HepG2 (cell line): Measurements from ENCODE around the gene PPIC. TPM values are rescaled to one million over a fixed set of nuclear protein-coding genes. Genes with fewer than 3 reads are reported as not detected.
A peak's percentile ranks its signal among the peaks of the same experiment; 100 is the strongest.

Experiments used
- BORCS8-MEF2B ChIP-seq: sonication (generic); formaldehyde crosslinking; IDR thresholded peaks from 2 replicates; pipeline ENCODE4 v1.8.0; 2022; ENCODE audit warnings: mild to moderate bottlenecking, missing genetic modification reagents
- CC2D1A ChIP-seq: sonication (generic); formaldehyde crosslinking; IDR thresholded peaks from 2 replicates; pipeline ENCODE4 v1.8.1; 2023; ENCODE audit warnings: mild to moderate bottlenecking, missing genetic modification reagents
- E2F1 ChIP-seq: sonication (generic); formaldehyde crosslinking; IDR thresholded peaks from 2 replicates; pipeline ENCODE4 v1.5.0; 2020; ENCODE audit warnings: missing genetic modification reagents
- GPBP1L1 ChIP-seq: sonication (generic); formaldehyde crosslinking; IDR thresholded peaks from 2 replicates; pipeline ENCODE4 v1.5.0; 2020; ENCODE audit warnings: mild to moderate bottlenecking, missing genetic modification reagents
- HNRNPLL ChIP-seq: fragments of 200-400 bp; formaldehyde crosslinking; IDR thresholded peaks from 2 replicates; pipeline ENCODE4 v1.6.1; 2017; ENCODE audit warnings: mild to moderate bottlenecking, low read depth, low read length; ENCODE audit not compliant: poor library complexity, severe bottlenecking
- HOXA5 ChIP-seq: sonication (generic); formaldehyde crosslinking; IDR thresholded peaks from 2 replicates; pipeline ENCODE4 v1.4.0; 2020; ENCODE audit warnings: missing genetic modification reagents
- MEIS2 ChIP-seq: sonication (generic); formaldehyde crosslinking; IDR thresholded peaks from 2 replicates; pipeline ENCODE4 v1.9.0; 2021; ENCODE audit warnings: mild to moderate bottlenecking, missing genetic modification reagents
- MXI1 ChIP-seq: IDR thresholded peaks from 3 replicates; pipeline ENCODE4 v1.6.1; 2012; ENCODE audit warnings: low read depth, low read length, inconsistent platforms, borderline replicate concordance
- MYPOP ChIP-seq: sonication (generic); formaldehyde crosslinking; IDR thresholded peaks from 2 replicates; pipeline ENCODE4 v1.8.1; 2023; ENCODE audit warnings: mild to moderate bottlenecking, moderate library complexity, missing genetic modification reagents
- PHF5A ChIP-seq: IDR thresholded peaks from one replicate; pipeline ENCODE4 v1.6.1; 2018; ENCODE audit warnings: low read depth, missing genetic modification reagents; ENCODE audit not compliant: unreplicated experiment
- PLSCR1 ChIP-seq: sonication (generic); formaldehyde crosslinking; IDR thresholded peaks from 2 replicates; pipeline ENCODE4 v1.5.0; 2020; ENCODE audit warnings: missing genetic modification reagents, mild to moderate bottlenecking, borderline replicate concordance
- ZBTB7A ChIP-seq: sonication (generic); formaldehyde crosslinking; IDR thresholded peaks from 2 replicates; pipeline ENCODE4 v1.8.0; 2022; ENCODE audit warnings: mild to moderate bottlenecking, missing genetic modification reagents
- ZMYM2 ChIP-seq: sonication (generic); formaldehyde crosslinking; IDR thresholded peaks from 2 replicates; pipeline ENCODE4 v1.8.0; 2022; ENCODE audit warnings: mild to moderate bottlenecking, missing genetic modification reagents
- ZNF12 ChIP-seq: sonication (generic); formaldehyde crosslinking; IDR thresholded peaks from 2 replicates; pipeline ENCODE4 v1.5.0; 2020; ENCODE audit warnings: missing genetic modification reagents
- ZNF180 ChIP-seq: sonication (generic); formaldehyde crosslinking; IDR thresholded peaks from 2 replicates; pipeline ENCODE4 v1.4.0; 2020; ENCODE audit warnings: low read depth, missing genetic modification reagents, borderline replicate concordance
- ZNF468 ChIP-seq: sonication (generic); formaldehyde crosslinking; IDR thresholded peaks from 2 replicates; pipeline ENCODE4 v1.8.0; 2022; ENCODE audit warnings: mild to moderate bottlenecking, moderate library complexity, missing genetic modification reagents
- ZNF564 ChIP-seq: sonication (generic); formaldehyde crosslinking; IDR thresholded peaks from 2 replicates; pipeline ENCODE4 v1.8.1; 2023; ENCODE audit warnings: mild to moderate bottlenecking, missing genetic modification reagents
- ZNF607 ChIP-seq: sonication (generic); formaldehyde crosslinking; IDR thresholded peaks from 2 replicates; pipeline ENCODE4 v1.5.1; 2020; ENCODE audit warnings: missing genetic modification reagents, mild to moderate bottlenecking, borderline replicate concordance
- polyA plus RNA-seq, 8 experiments: library from polyadenylated mRNA; depleted of rRNA in 3 of 8; stranded (reverse) in 7 of 8; unstranded in 1 of 8; fragments of >200 nt; fragmentation: Illumina TruSeq in 4 of 8; extraction: Trizol in 4 of 8; gene quantifications; 2 replicates each; pipeline versions ENCODE4 v1.2.1 to v1.2.3, GENCODE V29; 2011 to 2016; ENCODE audit warnings: low read depth in 4 of 8, missing spikeins in 1 of 8, mixed read lengths in 1 of 8; ENCODE audit not compliant: insufficient read depth in 1 of 8
- total RNA-seq, 5 experiments: library from RNA; depleted of rRNA; stranded (reverse); fragments of >200 nt; fragmentation: Illumina TruSeq; extraction: Trizol; gene quantifications; 2 replicates each; pipeline ENCODE4 v1.2.3, GENCODE V29; 2016; ENCODE audit warnings: low read depth in 1 of 5
- TF ChIP-seq, protein P1 (sequence below): sonication (generic); formaldehyde crosslinking; IDR thresholded peaks from 2 replicates; pipeline ENCODE4 v1.5.1; 2020; ENCODE audit warnings: missing genetic modification reagents, mild to moderate bottlenecking, borderline replicate concordance
- TF ChIP-seq, protein P2 (sequence below): sonication (generic); formaldehyde crosslinking; IDR thresholded peaks from 2 replicates; pipeline ENCODE4 v1.4.0; 2020; ENCODE audit warnings: missing genetic modification reagents
- TF ChIP-seq, protein P3 (sequence below): sonication (generic); formaldehyde crosslinking; IDR thresholded peaks from 2 replicates; pipeline ENCODE4 v1.8.0; 2022; ENCODE audit warnings: missing genetic modification reagents, mild to moderate bottlenecking, borderline replicate concordance

Gene PPIC
- total and polyA plus RNA-seq, 2 of the 13 experiments (the other 11 are each of a cell fraction or from before 2014, with no cell fraction given) = 6.2 to 17.2 TPM

GRCh38 chr5:123036391-123037103, at the start of gene PPIC (continued):
- TF ChIP-seq PHF5A (CRISPR knock-in tag) (no peak), MXI1 (0 out of 3 replicates have a peak, but pooled peaks have one; percentile 13), BORCS8-MEF2B (CRISPR knock-in tag) (0 out of 2 replicates have a peak, but pooled peaks have one; percentile 31), E2F1 (CRISPR knock-in tag) (no peak), ZNF607 (CRISPR knock-in tag) (peak; percentile 64; the same call in 1 of the 2 replicates), MYPOP (CRISPR knock-in tag) (peak; percentile 94), HOXA5 (CRISPR knock-in tag) (peak; percentile 60; the same call in 1 of the 2 replicates), MEIS2 (CRISPR knock-in tag) (no peak; the same call in 1 of the 2 replicates), GPBP1L1 (CRISPR knock-in tag) (no peak), ZNF564 (CRISPR knock-in tag) (peak; percentile 58; the same call in 1 of the 2 replicates), CC2D1A (CRISPR knock-in tag) (no peak), ZNF180 (CRISPR knock-in tag) (no peak), ZNF468 (CRISPR knock-in tag) (peak; percentile 87; the same call in 1 of the 2 replicates), ZMYM2 (CRISPR knock-in tag) (peak; percentile 52; the same call in 1 of the 2 replicates), ZNF12 (CRISPR knock-in tag) (no peak), ZBTB7A (no peak), PLSCR1 (no peak), HNRNPLL (peak; percentile 80)
- TF ChIP-seq, protein P1, sequence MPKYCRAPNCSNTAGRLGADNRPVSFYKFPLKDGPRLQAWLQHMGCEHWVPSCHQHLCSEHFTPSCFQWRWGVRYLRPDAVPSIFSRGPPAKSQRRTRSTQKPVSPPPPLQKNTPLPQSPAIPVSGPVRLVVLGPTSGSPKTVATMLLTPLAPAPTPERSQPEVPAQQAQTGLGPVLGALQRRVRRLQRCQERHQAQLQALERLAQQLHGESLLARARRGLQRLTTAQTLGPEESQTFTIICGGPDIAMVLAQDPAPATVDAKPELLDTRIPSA (CRISPR knock-in tag) = 0 out of 2 replicates have a peak, but pooled peaks have one; percentile 50
- TF ChIP-seq, protein P2, sequence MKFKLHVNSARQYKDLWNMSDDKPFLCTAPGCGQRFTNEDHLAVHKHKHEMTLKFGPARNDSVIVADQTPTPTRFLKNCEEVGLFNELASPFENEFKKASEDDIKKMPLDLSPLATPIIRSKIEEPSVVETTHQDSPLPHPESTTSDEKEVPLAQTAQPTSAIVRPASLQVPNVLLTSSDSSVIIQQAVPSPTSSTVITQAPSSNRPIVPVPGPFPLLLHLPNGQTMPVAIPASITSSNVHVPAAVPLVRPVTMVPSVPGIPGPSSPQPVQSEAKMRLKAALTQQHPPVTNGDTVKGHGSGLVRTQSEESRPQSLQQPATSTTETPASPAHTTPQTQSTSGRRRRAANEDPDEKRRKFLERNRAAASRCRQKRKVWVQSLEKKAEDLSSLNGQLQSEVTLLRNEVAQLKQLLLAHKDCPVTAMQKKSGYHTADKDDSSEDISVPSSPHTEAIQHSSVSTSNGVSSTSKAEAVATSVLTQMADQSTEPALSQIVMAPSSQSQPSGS = peak; percentile 30; the same call in 1 of the 2 replicates
- TF ChIP-seq, protein P3, sequence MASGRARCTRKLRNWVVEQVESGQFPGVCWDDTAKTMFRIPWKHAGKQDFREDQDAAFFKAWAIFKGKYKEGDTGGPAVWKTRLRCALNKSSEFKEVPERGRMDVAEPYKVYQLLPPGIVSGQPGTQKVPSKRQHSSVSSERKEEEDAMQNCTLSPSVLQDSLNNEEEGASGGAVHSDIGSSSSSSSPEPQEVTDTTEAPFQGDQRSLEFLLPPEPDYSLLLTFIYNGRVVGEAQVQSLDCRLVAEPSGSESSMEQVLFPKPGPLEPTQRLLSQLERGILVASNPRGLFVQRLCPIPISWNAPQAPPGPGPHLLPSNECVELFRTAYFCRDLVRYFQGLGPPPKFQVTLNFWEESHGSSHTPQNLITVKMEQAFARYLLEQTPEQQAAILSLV (CRISPR knock-in tag) = peak; percentile 71; the same call in 1 of the 2 replicates
